ENCODE data around the gene DNAH14. TPM values are rescaled to one million over a fixed set of nuclear protein-coding genes. Genes with fewer than 3 reads are reported as not detected.
"Not testable (repeated sequence)": the region's sequence is repeated elsewhere in the genome, so short reads cannot be mapped to it uniquely, and the experiment has no call there.

Gene DNAH14
- polyA plus RNA-seq, 1 experiment = 11.1 TPM

- DNase-seq (ENCODE audit: low read depth, low spot score) = no peak
- no peak for TF ChIP-seq CTCF (IDR thresholded peaks at IDR 0.05; ENCODE audit: low read depth, low read length)
- ChIA-PET CTCF (no interaction called here), POLR2A (no interaction called here)
- Histone ChIP-seq H3K4me3 (ENCODE audit: low read depth, low read length) (no peak overlapping the region), H3K27ac (ENCODE audit: low read depth, low read length) (no peak overlapping the region), H3K9me3 (ENCODE audit: control insufficient read depth, insufficient read depth, low read length) (no peaks in the 10 kb centered on the region), H3K27me3 (ENCODE audit: control insufficient read depth, insufficient read depth, low read length) (no peaks in the 10 kb centered on the region)
These were observed 351.1 kb downstream of the DNAH14 start for GRCh38 chr1:225280563-225280962.

- CTCF ChIA-PET = no interaction called here
- no peak overlapping the region for H3K27ac ChIP-seq (ENCODE audit: low read depth, low read length)
- no peaks in the 10 kb centered on the region for H3K9me3 ChIP-seq (ENCODE audit: control insufficient read depth, insufficient read depth, low read length)
- H3K4me3 ChIP-seq (ENCODE audit: low read depth, low read length) = no peak overlapping the region
- no peak for TF ChIP-seq CTCF (IDR thresholded peaks at IDR 0.05; ENCODE audit: low read depth, low read length)
- no peaks in the 10 kb centered on the region for H3K27me3 ChIP-seq (ENCODE audit: control insufficient read depth, insufficient read depth, low read length)
- DNase-seq (ENCODE audit: low read depth, low spot score) = no peak
- POLR2A ChIA-PET = no interaction called here
These were observed 360.8 kb downstream of the DNAH14 start for GRCh38 chr1:225290244-225290643.

GRCh38 chr1:225299624-225300023, 370.1 kb downstream of the DNAH14 start:
- ChIA-PET CTCF (interaction anchor here (1.2 kb wide), 1 partner anchor 20 kb away, joined by 3 read pairs; no protein-coding TSS in a partner anchor), POLR2A (no interaction called here)
- no peak for TF ChIP-seq CTCF (IDR thresholded peaks at IDR 0.05; ENCODE audit: low read depth, low read length)
- no peak for DNase-seq (ENCODE audit: low read depth, low spot score)
- Histone ChIP-seq H3K27ac (ENCODE audit: low read depth, low read length) (no peak overlapping the region), H3K9me3 (ENCODE audit: control insufficient read depth, insufficient read depth, low read length) (no peaks in the 10 kb centered on the region), H3K4me3 (ENCODE audit: low read depth, low read length) (no peak overlapping the region), H3K27me3 (ENCODE audit: control insufficient read depth, insufficient read depth, low read length) (peaks cover 2% of the 10 kb centered on the region)

- DNase-seq (ENCODE audit: low read depth, low spot score) = no peak
- H3K27ac ChIP-seq (ENCODE audit: low read depth, low read length) = no peak overlapping the region
- CTCF ChIA-PET = interaction anchor here (1.0 kb wide), 1 partner anchor 20 kb away, joined by 3 read pairs; no protein-coding TSS in a partner anchor
- H3K27me3 ChIP-seq (ENCODE audit: control insufficient read depth, insufficient read depth, low read length) = peaks cover 2% of the 10 kb centered on the region
- no peak overlapping the region for H3K4me3 ChIP-seq (ENCODE audit: low read depth, low read length)
- no peaks in the 10 kb centered on the region for H3K9me3 ChIP-seq (ENCODE audit: control insufficient read depth, insufficient read depth, low read length)
- POLR2A ChIA-PET = no interaction called here
- no peak for TF ChIP-seq CTCF (IDR thresholded peaks at IDR 0.05; ENCODE audit: low read depth, low read length)
These were observed 370.9 kb downstream of the DNAH14 start for GRCh38 chr1:225300381-225300780.

GRCh38 chr1:225304996-225305395, 375.5 kb downstream of the DNAH14 start:
- no peak for TF ChIP-seq CTCF (IDR thresholded peaks at IDR 0.05; ENCODE audit: low read depth, low read length)
- POLR2A ChIA-PET = no interaction called here

GRCh38 chr1:225310544-225310943, 381.1 kb downstream of the DNAH14 start:
- POLR2A ChIA-PET; H3K27ac ChIP-seq (ENCODE audit: low read depth, low read length); H3K9me3 ChIP-seq (ENCODE audit: control insufficient read depth, insufficient read depth, low read length); H3K4me3 ChIP-seq (ENCODE audit: low read depth, low read length); H3K27me3 ChIP-seq (ENCODE audit: control insufficient read depth, insufficient read depth, low read length); DNase-seq (ENCODE audit: low read depth, low spot score): not testable (repeated sequence)
- CTCF ChIA-PET = interaction anchor here (1.6 kb wide), 1 partner anchor 9 kb away, joined by 4 read pairs; no protein-coding TSS in a partner anchor

More at GRCh38 chr1:225304996-225305395, 375.5 kb downstream of the DNAH14 start:
- CTCF ChIA-PET = interaction anchor here (3.2 kb wide), 1 partner anchor 14 kb away, joined by 10 read pairs; no protein-coding TSS in a partner anchor
- no peak for DNase-seq (ENCODE audit: low read depth, low spot score)
- no peak overlapping the region for H3K4me3 ChIP-seq (ENCODE audit: low read depth, low read length)
- H3K9me3 ChIP-seq (ENCODE audit: control insufficient read depth, insufficient read depth, low read length) = no peaks in the 10 kb centered on the region
- H3K27ac ChIP-seq (ENCODE audit: low read depth, low read length) = no peak overlapping the region
- H3K27me3 ChIP-seq (ENCODE audit: control insufficient read depth, insufficient read depth, low read length) = peaks cover 6% of the 10 kb centered on the region
